HUES64 (cell line): ENCODE measurements around the gene NYNRIN.
"Not testable (repeated sequence)": the region's sequence is repeated elsewhere in the genome, so short reads cannot be mapped to it uniquely, and the experiment has no call there.

Source experiments
- H3K27ac ChIP-seq: 2 replicates; pipeline ENCODE4 v1.7.0; 2013; ENCODE audit warnings: low read depth, low read length, inconsistent platforms
- H3K27me3 ChIP-seq: 2 replicates; pipeline ENCODE4 v1.6.1; 2013; ENCODE audit warnings: mild to moderate bottlenecking, low read length; ENCODE audit not compliant: insufficient read depth
- H3K36me3 ChIP-seq: 2 replicates; pipeline ENCODE4 v1.6.1; 2013; ENCODE audit warnings: mild to moderate bottlenecking, low read length; ENCODE audit not compliant: insufficient read depth
- H3K4me1 ChIP-seq: 2 replicates; pipeline ENCODE4 v1.6.1; 2013; ENCODE audit warnings: mild to moderate bottlenecking, low read length, moderate library complexity; ENCODE audit not compliant: insufficient read depth
- H3K4me3 ChIP-seq: 2 replicates; pipeline ENCODE4 v1.5.1; 2013; ENCODE audit warnings: mild to moderate bottlenecking, low read length, moderate library complexity
- H3K9ac ChIP-seq: 2 replicates; pipeline ENCODE4 v1.6.1; 2013; ENCODE audit warnings: mild to moderate bottlenecking, low read depth, low read length
- H3K9me3 ChIP-seq: 2 replicates; pipeline ENCODE4 v1.6.1; 2013; ENCODE audit warnings: low read depth, low read length; ENCODE audit not compliant: insufficient read depth
- WGBS: fragments of 150-250, 120-280 bp; methylation state at CpG from one replicate; pipeline ENCODE4 v1.1.7; 2013; ENCODE audit warnings: missing lambda C conversion rate; 5-methylcytosine and 5-hydroxymethylcytosine counted together

Gene NYNRIN

GRCh38 chr14:24381363-24382063, 17.3 kb upstream of the NYNRIN start:
- H3K9ac ChIP-seq: no peak overlapping the region
- H3K4me3 ChIP-seq: no peak overlapping the region
- H3K4me1 ChIP-seq: peaks cover 10% of the 10 kb centered on the region
- no peaks in the 10 kb centered on the region for H3K9me3 ChIP-seq
- 92% methylated on average over 8 of the region's 8 CpGs for WGBS
- no peak overlapping the region for H3K27ac ChIP-seq
- H3K27me3 ChIP-seq: no peaks in the 10 kb centered on the region
- H3K36me3 ChIP-seq: no peaks in the 10 kb centered on the region

GRCh38 chr14:24382064-24382371, 16.8 kb upstream of the NYNRIN start:
- H3K36me3 ChIP-seq: no peaks in the 10 kb centered on the region
- H3K9ac ChIP-seq: no peak overlapping the region
- H3K4me1 ChIP-seq: peaks cover 5% of the 10 kb centered on the region
- no peak overlapping the region for H3K4me3 ChIP-seq
- no peaks in the 10 kb centered on the region for H3K9me3 ChIP-seq
- WGBS: 88% methylated on average over 4 of the region's 4 CpGs
- no peak overlapping the region for H3K27ac ChIP-seq
- no peaks in the 10 kb centered on the region for H3K27me3 ChIP-seq

GRCh38 chr14:24384169-24384568, 14.6 kb upstream of the NYNRIN start:
- Histone ChIP-seq H3K4me3 (no peak overlapping the region), H3K36me3 (no peaks in the 10 kb centered on the region), H3K4me1 (peaks cover 4% of the 10 kb centered on the region; the same call in 1 of the 2 replicates), H3K9me3 (no peaks in the 10 kb centered on the region), H3K27me3 (no peaks in the 10 kb centered on the region), H3K9ac (no peak overlapping the region), H3K27ac (no peak overlapping the region)
- 88% methylated on average over 4 of the region's 4 CpGs for whole genome bisulfite sequencing

DNA sequence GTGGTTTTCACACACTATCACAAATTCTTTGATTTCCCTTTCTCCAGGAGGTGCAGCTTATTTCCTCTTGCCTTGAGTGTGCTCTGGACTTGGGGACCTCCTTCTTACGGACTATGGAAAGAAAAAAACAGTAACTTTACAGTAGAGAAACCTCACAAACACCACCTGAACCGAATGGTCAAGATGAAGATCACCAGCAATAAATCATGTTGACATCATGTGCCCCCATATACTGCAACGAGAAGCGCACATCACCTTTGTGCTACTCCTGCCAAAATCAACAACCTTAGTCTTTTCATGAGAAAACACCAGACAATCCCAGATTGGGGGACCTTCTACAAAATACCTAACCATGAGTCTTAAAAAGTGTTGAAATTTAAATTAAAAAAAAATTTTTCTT, 13.3 kb upstream of the NYNRIN start:
- H3K9ac ChIP-seq: no peak overlapping the region
- no peaks in the 10 kb centered on the region for H3K36me3 ChIP-seq
- 91% methylated on average over 4 of the region's 4 CpGs for WGBS
- H3K4me1 ChIP-seq: no peaks in the 10 kb centered on the region
- H3K27me3 ChIP-seq: no peaks in the 10 kb centered on the region
- no peak overlapping the region for H3K27ac ChIP-seq
- H3K9me3 ChIP-seq: no peaks in the 10 kb centered on the region
- no peak overlapping the region for H3K4me3 ChIP-seq

DNA sequence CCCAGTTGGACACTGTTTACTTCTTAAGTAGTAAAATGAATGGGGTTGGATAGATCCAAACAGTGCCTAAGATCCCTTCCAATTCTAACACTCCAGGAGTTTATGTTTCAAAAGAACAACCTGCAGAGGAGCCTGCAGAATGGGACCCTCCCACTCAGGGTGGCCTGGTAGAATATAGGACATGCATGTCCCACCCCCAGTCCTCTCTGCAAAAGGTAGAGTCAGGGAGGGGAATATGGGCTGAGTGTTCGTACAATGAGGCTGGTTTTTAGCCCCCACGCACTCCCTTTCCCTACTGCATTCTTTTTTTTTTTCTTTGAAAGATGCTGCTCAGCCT, 11.8 kb upstream of the NYNRIN start:
- WGBS: 100% methylated on average over 1 of the region's 2 CpGs
- Histone ChIP-seq H3K9me3 (no peaks in the 10 kb centered on the region), H3K4me1 (peaks cover under 1% of the 10 kb centered on the region; the same call in 1 of the 2 replicates), H3K36me3 (no peaks in the 10 kb centered on the region), H3K4me3 (no peak overlapping the region), H3K27ac (no peak overlapping the region), H3K9ac (no peak overlapping the region), H3K27me3 (no peaks in the 10 kb centered on the region)

DNA sequence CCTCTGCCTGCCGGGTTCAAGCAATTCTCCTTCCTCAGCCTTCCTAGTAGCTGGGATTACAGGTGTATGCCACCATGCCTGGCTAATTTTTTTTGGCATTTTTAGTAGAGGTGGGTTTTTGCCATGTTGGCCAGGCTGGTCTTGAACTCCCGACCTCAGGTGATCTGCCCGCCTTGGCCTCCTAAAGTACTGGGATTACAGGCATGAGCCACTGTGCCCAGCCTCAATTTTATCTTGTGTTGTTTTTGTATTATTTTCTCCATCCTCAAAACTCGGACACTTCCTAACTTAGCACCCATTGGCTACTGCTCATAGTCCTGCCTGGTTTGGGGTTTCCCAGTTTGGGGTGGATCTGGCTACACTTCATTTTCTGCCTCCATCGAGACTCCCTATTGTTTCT, 11.2 kb upstream of the NYNRIN start:
- WGBS: 93% methylated on average over 5 of the region's 5 CpGs
- H3K27ac ChIP-seq: not testable (repeated sequence)

GRCh38 chr14:24388474-24389179, 10.2 kb upstream of the NYNRIN start:
- Histone ChIP-seq H3K4me3 (no peak overlapping the region), H3K36me3 (no peaks in the 10 kb centered on the region), H3K9me3 (no peaks in the 10 kb centered on the region), H3K9ac (no peak overlapping the region), H3K4me1 (peaks cover 8% of the 10 kb centered on the region), H3K27ac (no peak overlapping the region), H3K27me3 (no peaks in the 10 kb centered on the region)
- WGBS: 93% methylated on average over 2 of the region's 2 CpGs

More for the DNA sequence above, 11.2 kb upstream of the NYNRIN start:
- H3K9me3 ChIP-seq, H3K4me1 ChIP-seq, H3K9ac ChIP-seq, H3K4me3 ChIP-seq, H3K36me3 ChIP-seq, H3K27me3 ChIP-seq: not testable (repeated sequence)

- H3K9ac ChIP-seq: no peak overlapping the region
- 78% methylated on average over 11 of the region's 11 CpGs for WGBS
- H3K4me3 ChIP-seq: no peak overlapping the region
- H3K4me1 ChIP-seq: peaks cover 8% of the 10 kb centered on the region
- no peak overlapping the region for H3K27ac ChIP-seq
- no peaks in the 10 kb centered on the region for H3K27me3 ChIP-seq
- no peaks in the 10 kb centered on the region for H3K9me3 ChIP-seq
- no peaks in the 10 kb centered on the region for H3K36me3 ChIP-seq
Measured at GRCh38 chr14:24389226-24389848, 9.5 kb upstream of the NYNRIN start.

DNA sequence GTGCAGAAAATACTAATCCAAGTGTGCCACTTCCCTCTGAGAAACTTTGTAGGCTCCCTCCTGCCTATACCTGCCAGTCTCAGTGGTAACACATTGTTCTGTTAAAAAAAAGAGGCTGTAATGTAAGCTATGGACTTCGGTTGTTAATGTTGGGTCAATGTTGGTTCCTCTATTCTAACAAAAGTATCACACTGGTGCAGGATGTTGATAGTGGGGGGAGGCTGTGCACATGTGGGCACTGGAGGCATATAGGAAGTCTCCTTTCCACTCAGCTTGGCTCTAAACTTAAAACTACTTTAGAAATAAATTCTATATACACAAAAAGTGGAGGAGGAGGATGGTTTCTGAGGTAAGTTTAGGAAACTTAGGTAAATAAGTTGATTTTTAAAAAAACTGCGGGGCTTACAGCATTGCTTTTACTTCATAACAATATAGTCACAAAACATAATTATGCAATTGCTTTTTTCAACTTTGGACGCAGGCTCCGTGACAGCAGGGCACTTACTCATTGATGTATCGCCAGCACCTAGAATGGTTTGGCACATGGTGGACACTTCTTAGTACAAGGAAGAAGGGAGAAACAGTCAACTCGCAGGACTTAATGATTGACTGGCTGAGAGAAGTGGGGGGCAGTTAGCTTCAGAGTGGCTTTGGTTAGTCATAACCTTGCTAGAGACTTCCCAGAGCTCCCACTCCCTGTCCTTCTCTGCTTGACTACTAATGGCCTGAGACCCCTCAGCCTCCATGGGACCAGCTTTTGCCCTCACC, 7.9 kb upstream of the NYNRIN start:
- Histone ChIP-seq H3K9me3 (no peaks in the 10 kb centered on the region), H3K36me3 (no peaks in the 10 kb centered on the region), H3K27ac (no peak overlapping the region), H3K9ac (no peak overlapping the region), H3K4me1 (peaks cover 8% of the 10 kb centered on the region), H3K27me3 (no peaks in the 10 kb centered on the region), H3K4me3 (no peak overlapping the region)
- WGBS: 91% methylated on average over 6 of the region's 6 CpGs

- Histone ChIP-seq H3K4me1 (peaks cover 8% of the 10 kb centered on the region), H3K9ac (no peak overlapping the region), H3K27me3 (no peaks in the 10 kb centered on the region), H3K4me3 (no peak overlapping the region), H3K27ac (no peak overlapping the region), H3K9me3 (no peaks in the 10 kb centered on the region), H3K36me3 (no peaks in the 10 kb centered on the region)
- 85% methylated on average over 8 of the region's 8 CpGs for WGBS
Measured at GRCh38 chr14:24392325-24393091, 6.3 kb upstream of the NYNRIN start.
